HL-60 (cell line): ENCODE measurements around the gene NUP205.

ENCODE experiments used
- GABPA ChIP-seq: IDR thresholded peaks from 2 replicates; pipeline ENCODE4 v1.6.1; 2012; ENCODE audit warnings: low read depth
- POLR2AphosphoS5 ChIP-seq: IDR thresholded peaks from 2 replicates; pipeline ENCODE4 v1.6.1; 2012; ENCODE audit warnings: low read depth
- TF ChIP-seq, protein P1 (sequence below): IDR thresholded peaks from 2 replicates; pipeline ENCODE4 v1.6.1; 2012; ENCODE audit warnings: low read depth; ENCODE audit not compliant: insufficient replicate concordance
- TF ChIP-seq, protein P2 (sequence below): IDR thresholded peaks from one replicate; pipeline ENCODE4 v1.5.1; 2011; ENCODE audit warnings: low read length, control low read depth, inconsistent platforms; ENCODE audit not compliant: insufficient read depth

DNA sequence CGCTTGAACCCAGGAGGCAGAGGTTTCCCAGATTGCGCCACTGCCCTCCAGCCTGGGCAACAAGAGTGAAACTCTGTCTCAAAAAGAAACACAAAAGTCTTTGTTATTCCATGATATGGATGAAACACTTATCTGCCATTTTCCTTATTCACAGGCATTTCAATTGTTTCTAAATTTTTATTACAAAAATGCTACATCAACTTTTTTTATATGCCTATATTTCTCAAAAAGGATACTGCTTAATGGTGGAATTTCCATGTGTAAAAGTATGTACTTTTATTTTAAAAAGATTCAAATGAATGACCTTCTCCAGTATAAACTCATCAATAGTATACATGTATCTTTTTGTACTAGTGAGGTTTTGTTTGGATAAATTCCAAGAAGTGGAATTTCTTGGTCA, 62.7 kb downstream of the NUP205 start:
- TF ChIP-seq, protein P1, sequence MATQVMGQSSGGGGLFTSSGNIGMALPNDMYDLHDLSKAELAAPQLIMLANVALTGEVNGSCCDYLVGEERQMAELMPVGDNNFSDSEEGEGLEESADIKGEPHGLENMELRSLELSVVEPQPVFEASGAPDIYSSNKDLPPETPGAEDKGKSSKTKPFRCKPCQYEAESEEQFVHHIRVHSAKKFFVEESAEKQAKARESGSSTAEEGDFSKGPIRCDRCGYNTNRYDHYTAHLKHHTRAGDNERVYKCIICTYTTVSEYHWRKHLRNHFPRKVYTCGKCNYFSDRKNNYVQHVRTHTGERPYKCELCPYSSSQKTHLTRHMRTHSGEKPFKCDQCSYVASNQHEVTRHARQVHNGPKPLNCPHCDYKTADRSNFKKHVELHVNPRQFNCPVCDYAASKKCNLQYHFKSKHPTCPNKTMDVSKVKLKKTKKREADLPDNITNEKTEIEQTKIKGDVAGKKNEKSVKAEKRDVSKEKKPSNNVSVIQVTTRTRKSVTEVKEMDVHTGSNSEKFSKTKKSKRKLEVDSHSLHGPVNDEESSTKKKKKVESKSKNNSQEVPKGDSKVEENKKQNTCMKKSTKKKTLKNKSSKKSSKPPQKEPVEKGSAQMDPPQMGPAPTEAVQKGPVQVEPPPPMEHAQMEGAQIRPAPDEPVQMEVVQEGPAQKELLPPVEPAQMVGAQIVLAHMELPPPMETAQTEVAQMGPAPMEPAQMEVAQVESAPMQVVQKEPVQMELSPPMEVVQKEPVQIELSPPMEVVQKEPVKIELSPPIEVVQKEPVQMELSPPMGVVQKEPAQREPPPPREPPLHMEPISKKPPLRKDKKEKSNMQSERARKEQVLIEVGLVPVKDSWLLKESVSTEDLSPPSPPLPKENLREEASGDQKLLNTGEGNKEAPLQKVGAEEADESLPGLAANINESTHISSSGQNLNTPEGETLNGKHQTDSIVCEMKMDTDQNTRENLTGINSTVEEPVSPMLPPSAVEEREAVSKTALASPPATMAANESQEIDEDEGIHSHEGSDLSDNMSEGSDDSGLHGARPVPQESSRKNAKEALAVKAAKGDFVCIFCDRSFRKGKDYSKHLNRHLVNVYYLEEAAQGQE, result no peak
- TF ChIP-seq, protein P2, sequence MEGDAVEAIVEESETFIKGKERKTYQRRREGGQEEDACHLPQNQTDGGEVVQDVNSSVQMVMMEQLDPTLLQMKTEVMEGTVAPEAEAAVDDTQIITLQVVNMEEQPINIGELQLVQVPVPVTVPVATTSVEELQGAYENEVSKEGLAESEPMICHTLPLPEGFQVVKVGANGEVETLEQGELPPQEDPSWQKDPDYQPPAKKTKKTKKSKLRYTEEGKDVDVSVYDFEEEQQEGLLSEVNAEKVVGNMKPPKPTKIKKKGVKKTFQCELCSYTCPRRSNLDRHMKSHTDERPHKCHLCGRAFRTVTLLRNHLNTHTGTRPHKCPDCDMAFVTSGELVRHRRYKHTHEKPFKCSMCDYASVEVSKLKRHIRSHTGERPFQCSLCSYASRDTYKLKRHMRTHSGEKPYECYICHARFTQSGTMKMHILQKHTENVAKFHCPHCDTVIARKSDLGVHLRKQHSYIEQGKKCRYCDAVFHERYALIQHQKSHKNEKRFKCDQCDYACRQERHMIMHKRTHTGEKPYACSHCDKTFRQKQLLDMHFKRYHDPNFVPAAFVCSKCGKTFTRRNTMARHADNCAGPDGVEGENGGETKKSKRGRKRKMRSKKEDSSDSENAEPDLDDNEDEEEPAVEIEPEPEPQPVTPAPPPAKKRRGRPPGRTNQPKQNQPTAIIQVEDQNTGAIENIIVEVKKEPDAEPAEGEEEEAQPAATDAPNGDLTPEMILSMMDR, result no peak
- TF ChIP-seq GABPA (no peak), POLR2AphosphoS5 (no peak)
